CD4-positive, alpha-beta memory T cell (primary cell): ENCODE measurements around the gene P3H3. TPM values are rescaled to one million over a fixed set of nuclear protein-coding genes. Genes with fewer than 3 reads are reported as not detected.

Experiments used
- CTCF ChIA-PET: fragments of 350-600 bp; sonication (Branson Sonifier 250); formaldehyde crosslinking; loops from one replicate; lab custom pipeline; 2021; ENCODE audit warnings: inconsistent platforms; ENCODE audit not compliant: partially characterized antibody; lab: Charles Lee
- POLR2A ChIA-PET: fragments of 350-600 bp; sonication (Branson Sonifier 250); formaldehyde crosslinking; loops from one replicate; lab custom pipeline; 2021; ENCODE audit not compliant: partially characterized antibody; lab: Charles Lee
- DNase-seq, 5 donors: peaks; one replicate each; pipeline versions ENCODE4 v3.0.0 to v3.0.0-alpha.2; 2020 to 2022; ENCODE audit warnings: mixed read lengths in 1 of 5
- H3K27ac ChIP-seq: one replicate; pipeline ENCODE4 v1.7.0; 2013; ENCODE audit warnings: low read depth, low read length
- H3K27me3 ChIP-seq: 2 replicates; pipeline ENCODE4 v1.7.0; 2013; ENCODE audit warnings: mild to moderate bottlenecking, low read length, moderate library complexity; ENCODE audit not compliant: insufficient read depth
- H3K36me3 ChIP-seq: 2 replicates; pipeline ENCODE4 v1.7.0; 2013; ENCODE audit warnings: mild to moderate bottlenecking, low read length, moderate library complexity; ENCODE audit not compliant: insufficient read depth
- H3K4me1 ChIP-seq: 2 replicates; pipeline ENCODE4 v1.7.0; 2013; ENCODE audit warnings: mild to moderate bottlenecking, low read length, moderate library complexity; ENCODE audit not compliant: insufficient read depth
- H3K4me3 ChIP-seq, 2 donors: one replicate each; pipeline ENCODE4 v1.7.0; 2013; ENCODE audit warnings: low read length in 2 of 2, mild to moderate bottlenecking in 1 of 2
- H3K9me3 ChIP-seq, 2 donors: one replicate each; pipeline ENCODE4 v1.7.0; 2013; ENCODE audit warnings: low read length in 2 of 2, control low read depth in 1 of 2; ENCODE audit not compliant: control insufficient read depth in 1 of 2
- H3K27ac Mint-ChIP-seq, 7 donors: one replicate each; pipeline ENCODE4 v1.8.0; 2020 to 2021; ENCODE audit warnings: mixed read lengths in 7 of 7, mild to moderate bottlenecking in 6 of 7, inconsistent platforms in 3 of 7, moderate library complexity in 3 of 7
- H3K27me3 Mint-ChIP-seq, 2 donors: one replicate each; pipeline ENCODE4 v1.8.0; 2020 to 2021; ENCODE audit warnings: mixed read lengths in 2 of 2
- H3K36me3 Mint-ChIP-seq, 2 donors: one replicate each; pipeline ENCODE4 v1.8.0; 2020 to 2021; ENCODE audit warnings: mixed read lengths in 2 of 2, inconsistent platforms in 1 of 2, mild to moderate bottlenecking in 1 of 2
- H3K4me1 Mint-ChIP-seq, 4 donors: one replicate each; pipeline ENCODE4 v1.8.0; 2020 to 2021; ENCODE audit warnings: mixed read lengths in 4 of 4, mild to moderate bottlenecking in 1 of 4
- H3K4me3 Mint-ChIP-seq, 8 donors: one replicate each; pipeline ENCODE4 v1.8.0; 2020 to 2021; ENCODE audit warnings: mixed read lengths in 8 of 8, mild to moderate bottlenecking in 7 of 8, moderate library complexity in 6 of 8, inconsistent platforms in 3 of 8
- H3K9me3 Mint-ChIP-seq, 8 donors: one replicate each; pipeline ENCODE4 v1.8.0; 2020 to 2021; ENCODE audit warnings: mixed read lengths in 8 of 8, mild to moderate bottlenecking in 5 of 8, inconsistent platforms in 3 of 8, moderate library complexity in 1 of 8
- intact Hi-C: fragments of 100-400 bp; cut with micrococcal nuclease; formaldehyde crosslinking; loops from one replicate; pipeline ENCODE4 v1.15.1; 2023
- polyA plus RNA-seq, 2 donors: library from polyadenylated mRNA; unstranded; fragments of 300-500 nt; fragmentation: Illumina TruSeq; gene quantifications; one replicate each; pipeline ENCODE4 v1.2.3, GENCODE V29; 2021
- total RNA-seq, 2 experiments: library from RNA; stranded (reverse); gene quantifications; one replicate each; pipeline ENCODE4 v1.2.3, GENCODE V29; 2021

The P3H3 gene
- total and polyA plus RNA-seq, 4 experiments from 2014 or later = 0.72 to 11.8 (median 6.2) TPM

DNA sequence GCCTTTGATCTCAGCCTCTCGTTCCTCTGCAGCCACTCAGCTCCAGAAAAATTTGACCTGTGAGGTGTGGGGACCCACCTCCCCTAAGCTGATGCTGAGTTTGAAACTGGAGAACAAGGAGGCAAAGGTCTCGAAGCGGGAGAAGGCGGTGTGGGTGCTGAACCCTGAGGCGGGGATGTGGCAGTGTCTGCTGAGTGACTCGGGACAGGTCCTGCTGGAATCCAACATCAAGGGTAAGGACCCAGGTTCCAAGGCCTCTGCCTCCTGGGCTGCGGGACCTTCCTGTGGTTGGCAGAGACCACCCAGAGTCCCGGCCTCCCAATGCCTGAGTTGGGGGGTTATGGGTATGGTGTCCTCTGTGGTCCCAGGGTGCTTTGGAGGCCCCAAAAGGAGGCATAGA, 11.1 kb upstream of the P3H3 start:
- Mint-ChIP-seq H3K9me3 (no peaks in the 10 kb centered on the region), H3K4me1 (peaks cover 13 to 17% (median 15%) of the 10 kb centered on the region in 4 donors), H3K4me3 (no peak overlapping the region), H3K27me3 (no peaks in the 10 kb centered on the region), H3K36me3 (peaks cover 51 to 61% of the 10 kb centered on the region in 2 donors), H3K27ac (no peak overlapping the region)
- H3K27ac ChIP-seq = no peak overlapping the region
- intact Hi-C loops = no loop called here
- peaks cover 13% of the 10 kb centered on the region for H3K4me1 ChIP-seq
- H3K36me3 ChIP-seq = peaks cover 60% of the 10 kb centered on the region
- ChIA-PET POLR2A (interaction anchor here (1.2 kb wide), 1 partner anchor 24 kb away, joined by 3 read pairs; no protein-coding TSS in a partner anchor), CTCF (interaction anchor here (1.4 to 1.5 kb wide), 2 partner anchors 9 to 64 kb away, joined by 5 to 7 read pairs; partner anchors contain the start of gene MLF2)
- DNase-seq = no peak
- H3K9me3 ChIP-seq = no peaks in the 10 kb centered on the region
- no peak overlapping the region for H3K4me3 ChIP-seq
- no peaks in the 10 kb centered on the region for H3K27me3 ChIP-seq

DNA sequence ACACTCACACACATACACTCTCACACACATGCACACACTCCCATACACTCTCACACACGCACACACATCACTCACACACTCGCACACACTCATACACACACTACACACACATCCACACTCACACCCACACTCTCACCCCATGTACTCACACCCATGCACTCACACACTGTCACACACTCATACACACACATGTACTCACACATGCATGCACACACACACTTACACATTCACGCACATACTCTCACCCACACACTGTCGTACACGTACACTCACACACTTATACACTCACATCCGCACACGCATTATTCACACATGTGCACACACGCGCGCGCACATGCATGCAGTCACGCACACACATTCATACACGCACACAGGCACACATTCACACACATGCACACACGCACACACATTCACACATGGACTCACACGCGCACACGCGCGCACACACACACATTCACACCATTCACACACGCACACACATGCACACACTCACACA, 10.5 kb upstream of the P3H3 start:
- no peak overlapping the region for H3K4me3 ChIP-seq
- H3K4me1 Mint-ChIP-seq = peaks cover 13 to 21% (median 16%) of the 10 kb centered on the region in 4 donors
- intact Hi-C loops = no loop called here
- H3K27me3 ChIP-seq = no peaks in the 10 kb centered on the region
- peaks cover 13% of the 10 kb centered on the region for H3K4me1 ChIP-seq
- no peak for DNase-seq
- H3K27ac ChIP-seq = no peak overlapping the region
- no peaks in the 10 kb centered on the region for H3K9me3 ChIP-seq
- peak overlapping the region in 5 of 7 donors; percentile 1 to 53 (median 7) for H3K27ac Mint-ChIP-seq
- POLR2A ChIA-PET = no interaction called here
- H3K36me3 ChIP-seq = peaks cover 60% of the 10 kb centered on the region
- H3K9me3 Mint-ChIP-seq = no peaks in the 10 kb centered on the region
- no peaks in the 10 kb centered on the region for H3K27me3 Mint-ChIP-seq
- CTCF ChIA-PET = interaction anchor here (1.0 kb wide), 1 partner anchor 19 kb away, joined by 5 read pairs; no protein-coding TSS in a partner anchor
- peak overlapping the region in 1 of 8 donors; percentile 17 for H3K4me3 Mint-ChIP-seq
- peaks cover 51 to 61% of the 10 kb centered on the region in 2 donors for H3K36me3 Mint-ChIP-seq

DNA sequence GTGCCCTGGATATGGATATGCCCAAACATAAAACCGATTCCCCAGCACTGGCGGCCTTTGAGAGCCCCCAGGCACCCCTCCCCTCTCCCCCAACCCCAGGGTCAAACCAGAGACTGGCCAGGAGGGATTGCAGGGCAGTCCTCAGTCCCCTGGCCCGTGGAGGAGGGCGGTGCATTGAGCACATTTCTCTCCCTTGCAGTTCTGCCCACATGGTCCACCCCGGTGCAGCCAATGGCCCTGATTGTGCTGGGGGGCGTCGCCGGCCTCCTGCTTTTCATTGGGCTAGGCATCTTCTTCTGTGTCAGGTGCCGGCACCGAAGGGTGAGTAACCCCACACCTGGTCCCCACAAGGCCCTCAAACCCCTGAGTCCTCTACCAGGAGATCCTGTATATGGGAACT, 10.0 kb upstream of the P3H3 start:
- no peak for DNase-seq
- Mint-ChIP-seq H3K27me3 (no peaks in the 10 kb centered on the region), H3K4me3 (no peak overlapping the region), H3K36me3 (peaks cover 51 to 61% of the 10 kb centered on the region in 2 donors), H3K27ac (peak overlapping the region in 2 of 7 donors; percentile 1 to 13), H3K4me1 (peaks cover 13 to 26% (median 16%) of the 10 kb centered on the region in 4 donors), H3K9me3 (no peaks in the 10 kb centered on the region)
- H3K36me3 ChIP-seq = peaks cover 60% of the 10 kb centered on the region
- no peak overlapping the region for H3K27ac ChIP-seq
- no peaks in the 10 kb centered on the region for H3K9me3 ChIP-seq
- intact Hi-C loops = no loop called here
- ChIA-PET CTCF (interaction anchor here (1.0 kb wide), 2 partner anchors 16 to 18 kb away, joined by 4 to 5 read pairs; no protein-coding TSS in a partner anchor), POLR2A (no interaction called here)
- no peaks in the 10 kb centered on the region for H3K27me3 ChIP-seq
- H3K4me3 ChIP-seq = no peak overlapping the region
- H3K4me1 ChIP-seq = peaks cover 13% of the 10 kb centered on the region

DNA sequence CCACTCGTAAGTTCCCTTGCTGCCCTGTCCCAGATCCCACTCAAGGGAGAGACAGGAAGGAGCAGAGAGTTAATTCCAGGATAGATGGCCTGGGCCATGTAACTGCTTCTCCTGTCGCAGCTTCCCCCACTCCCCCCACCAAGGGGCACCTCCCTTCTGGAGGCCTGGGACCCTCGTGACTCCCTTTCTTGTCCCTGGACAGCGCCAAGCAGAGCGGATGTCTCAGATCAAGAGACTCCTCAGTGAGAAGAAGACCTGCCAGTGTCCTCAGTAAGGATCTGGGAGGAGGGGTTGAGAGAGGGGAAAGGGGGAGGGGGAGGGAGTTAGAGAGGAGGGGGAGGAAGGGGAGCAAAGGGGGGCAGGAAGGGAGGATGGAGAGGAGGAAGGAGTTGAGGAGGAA, 9.6 kb upstream of the P3H3 start:
- ChIA-PET POLR2A (no interaction called here), CTCF (interaction anchor here (1.0 to 18.9 kb wide), 4 partner anchors 8 to 36 kb away, joined by 3 to 303 read pairs (median 4); partner anchors contain the start of genes CD4 and LAG3)
- Histone ChIP-seq H3K4me3 (no peak overlapping the region), H3K36me3 (peaks cover 60% of the 10 kb centered on the region), H3K4me1 (peaks cover 13% of the 10 kb centered on the region), H3K9me3 (no peaks in the 10 kb centered on the region), H3K27me3 (no peaks in the 10 kb centered on the region), H3K27ac (no peak overlapping the region)
- Mint-ChIP-seq H3K9me3 (no peaks in the 10 kb centered on the region), H3K36me3 (peaks cover 47 to 57% of the 10 kb centered on the region in 2 donors), H3K27me3 (no peaks in the 10 kb centered on the region), H3K4me1 (peaks cover 13 to 27% (median 16%) of the 10 kb centered on the region in 4 donors), H3K4me3 (no peak overlapping the region), H3K27ac (peak overlapping the region in 1 of 7 donors; percentile 66)
- DNase-seq = no peak
- intact Hi-C loops = no loop called here

- Histone ChIP-seq H3K4me1 (peaks cover 13% of the 10 kb centered on the region), H3K9me3 (no peaks in the 10 kb centered on the region), H3K36me3 (peaks cover 56% of the 10 kb centered on the region), H3K27ac (no peak overlapping the region), H3K27me3 (no peaks in the 10 kb centered on the region), H3K4me3 (no peak overlapping the region)
- ChIA-PET POLR2A (no interaction called here), CTCF (interaction anchor here (1.0 to 18.9 kb wide), 5 partner anchors 9 to 86 kb away, joined by 3 to 303 read pairs (median 5); partner anchors contain the start of genes CD4 and LAG3)
- H3K4me1 Mint-ChIP-seq = peaks cover 13 to 27% (median 16%) of the 10 kb centered on the region in 4 donors
- H3K4me3 Mint-ChIP-seq = no peak overlapping the region
- no peaks in the 10 kb centered on the region for H3K9me3 Mint-ChIP-seq
- intact Hi-C loops = loop anchor here (10.0 kb wide), 1 partner anchor 255 kb away; the partner anchor contains the start of gene NOP2
- no peak for DNase-seq
- peak overlapping the region in 2 of 7 donors; percentile 5 to 29 for H3K27ac Mint-ChIP-seq
- peaks cover 40 to 50% of the 10 kb centered on the region in 2 donors for H3K36me3 Mint-ChIP-seq
- no peaks in the 10 kb centered on the region for H3K27me3 Mint-ChIP-seq
Observed at GRCh38 chr12:6819106-6820030, 8.8 kb upstream of the P3H3 start.

DNA sequence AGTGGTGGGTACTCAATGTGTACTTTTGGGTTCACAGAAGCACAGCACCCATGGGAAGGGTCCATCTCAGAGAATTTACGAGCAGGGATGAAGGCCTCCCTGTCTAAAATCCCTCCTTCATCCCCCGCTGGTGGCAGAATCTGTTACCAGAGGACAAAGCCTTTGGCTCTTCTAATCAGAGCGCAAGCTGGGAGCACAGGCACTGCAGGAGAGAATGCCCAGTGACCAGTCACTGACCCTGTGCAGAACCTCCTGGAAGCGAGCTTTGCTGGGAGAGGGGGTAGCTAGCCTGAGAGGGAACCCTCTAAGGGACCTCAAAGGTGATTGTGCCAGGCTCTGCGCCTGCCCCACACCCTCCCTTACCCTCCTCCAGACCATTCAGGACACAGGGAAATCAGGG, 8.0 kb upstream of the P3H3 start:
- no peaks in the 10 kb centered on the region for H3K9me3 ChIP-seq
- H3K27ac ChIP-seq = no peak overlapping the region
- H3K36me3 ChIP-seq = peaks cover 48% of the 10 kb centered on the region
- Mint-ChIP-seq H3K36me3 (peaks cover 37 to 42% of the 10 kb centered on the region in 2 donors), H3K27ac (peak overlapping the region in 1 of 7 donors; percentile 57), H3K4me1 (peaks cover 13 to 33% (median 16%) of the 10 kb centered on the region in 4 donors), H3K4me3 (no peak overlapping the region), H3K9me3 (no peaks in the 10 kb centered on the region), H3K27me3 (peaks cover 0 to 6% of the 10 kb centered on the region in 2 donors)
- no peak overlapping the region for H3K4me3 ChIP-seq
- POLR2A ChIA-PET = interaction anchor here (0.7 to 3.1 kb wide), 4 partner anchors 10 to 96 kb away, joined by 4 to 17 read pairs (median 4); partner anchors contain the start of gene COPS7A
- H3K4me1 ChIP-seq = peaks cover 13% of the 10 kb centered on the region
- CTCF ChIA-PET = interaction anchor here (0.6 to 18.9 kb wide), 5 partner anchors 14 to 373 kb away, joined by 3 to 303 read pairs (median 56); partner anchors contain the start of genes CD4, LAG3 and MLF2
- intact Hi-C loops = loop anchor here (10.0 kb wide), 1 partner anchor 255 kb away; the partner anchor contains the start of gene NOP2
- no peaks in the 10 kb centered on the region for H3K27me3 ChIP-seq
- no peak for DNase-seq
